GM18505 (cell line): ENCODE measurements around the gene LIPC.

Source experiments
- ATAC-seq: cut with Tn5 transposase; IDR thresholded peaks from one replicate; pipeline ENCODE4 v1.9.1; 2021; ENCODE audit not compliant: unreplicated experiment
- POLR2A ChIP-seq: IDR thresholded peaks from 4 replicates; pipeline ENCODE4 v1.6.1; 2011; ENCODE audit warnings: borderline replicate concordance; ENCODE audit not compliant: insufficient read depth, insufficient read length; ENCODE audit errors: extremely low read depth

Gene LIPC

GRCh38 chr15:58398071-58398470, 33.7 kb upstream of the LIPC start:
- no peak for ATAC-seq
- no peak for TF ChIP-seq POLR2A

DNA sequence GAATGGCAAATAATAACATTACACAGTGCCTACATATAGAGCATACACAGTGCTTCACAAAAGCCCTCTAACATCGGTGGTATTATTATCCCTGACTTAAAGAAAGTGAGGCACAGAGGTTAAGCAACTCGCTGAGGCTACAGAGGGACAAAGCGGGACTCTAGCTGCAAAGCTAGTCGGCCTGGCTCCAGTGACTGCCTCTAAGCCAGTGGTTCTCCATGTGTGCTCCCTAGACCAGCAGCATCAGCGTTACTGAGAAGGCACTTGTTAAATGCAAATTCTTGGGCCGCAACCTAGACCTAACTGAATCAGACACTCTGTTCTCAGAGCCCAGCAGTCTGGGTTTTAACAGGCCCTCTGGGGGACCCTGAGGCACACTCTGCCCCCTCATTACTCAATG, 33.1 kb upstream of the LIPC start:
- ATAC-seq = no peak
- no peak for TF ChIP-seq POLR2A

DNA sequence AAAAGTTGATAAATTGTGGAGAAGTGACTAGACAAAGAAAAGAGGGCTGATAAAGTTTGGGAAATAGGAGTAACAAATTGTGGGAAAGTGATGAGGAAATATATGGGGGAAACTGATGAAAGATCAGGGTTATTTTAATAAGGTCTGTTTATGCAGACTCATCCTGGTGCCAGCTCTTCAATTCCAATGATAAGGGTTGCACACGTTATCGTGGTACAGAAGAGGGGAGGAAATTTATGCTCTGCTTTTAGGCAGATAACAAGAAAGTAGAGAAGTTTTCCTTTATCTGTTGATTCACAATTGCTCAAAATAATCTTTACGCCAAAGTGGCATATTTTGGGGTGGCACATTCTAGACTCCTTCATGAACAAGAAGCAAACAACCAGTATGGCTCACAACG, 32.1 kb upstream of the LIPC start:
- no peak for TF ChIP-seq POLR2A
- ATAC-seq = no peak

- ATAC-seq = no peak
- TF ChIP-seq POLR2A = no peak
Observed at GRCh38 chr15:58401276-58401675, 30.5 kb upstream of the LIPC start.

GRCh38 chr15:58401991-58402649, 29.7 kb upstream of the LIPC start:
- no peak for TF ChIP-seq POLR2A
- no peak for ATAC-seq

- TF ChIP-seq POLR2A = no peak
- no peak for ATAC-seq
Observed at GRCh38 chr15:58403581-58403980, 28.2 kb upstream of the LIPC start.

DNA sequence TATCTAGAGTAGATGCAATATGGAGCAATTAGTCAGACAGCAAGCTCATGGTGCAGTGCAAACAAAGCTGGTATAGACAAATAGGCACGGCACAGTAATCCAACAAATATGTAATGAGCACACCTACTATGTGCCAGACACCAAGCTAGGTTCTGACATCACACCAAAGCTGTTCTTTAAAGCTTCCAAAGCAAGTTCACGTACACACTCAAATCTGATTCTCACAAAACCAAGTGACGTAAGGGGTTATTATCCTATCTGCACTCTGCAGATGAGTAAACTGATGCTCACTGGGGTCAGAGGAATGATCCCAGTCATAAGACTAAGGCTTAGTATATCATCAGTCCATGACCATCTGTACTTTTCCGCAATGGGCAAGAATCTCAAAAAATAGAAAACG, 27.8 kb upstream of the LIPC start:
- TF ChIP-seq POLR2A = no peak
- no peak for ATAC-seq

DNA sequence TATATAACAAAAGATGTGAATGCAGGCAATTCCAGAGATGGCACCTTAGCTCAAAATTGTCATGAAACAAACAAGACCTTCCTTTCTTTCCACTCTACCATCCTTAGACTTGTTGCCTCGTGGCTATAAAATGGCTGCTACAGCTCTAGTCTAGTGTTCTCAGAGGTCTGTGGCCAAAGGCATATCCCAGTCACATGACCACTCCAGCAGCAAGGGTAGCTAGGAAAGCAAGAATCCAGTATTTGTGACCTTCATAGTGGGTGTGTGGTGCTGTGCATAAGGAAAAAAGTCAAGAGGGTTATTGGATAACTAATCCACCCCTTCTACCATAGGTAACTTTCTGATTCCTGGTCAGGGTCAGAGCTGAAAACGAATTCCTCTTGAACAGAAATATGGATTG, 27.1 kb upstream of the LIPC start:
- TF ChIP-seq POLR2A = no peak
- ATAC-seq = no peak

- ATAC-seq = no peak
Observed at GRCh38 chr15:58405865-58406264, 25.9 kb upstream of the LIPC start.

GRCh38 chr15:58406811-58407210, 25.0 kb upstream of the LIPC start:
- no peak for TF ChIP-seq POLR2A
- no peak for ATAC-seq

More at GRCh38 chr15:58405865-58406264, 25.9 kb upstream of the LIPC start:
- no peak for TF ChIP-seq POLR2A

GRCh38 chr15:58407236-58407775, 24.5 kb upstream of the LIPC start:
- ATAC-seq = no peak
- TF ChIP-seq POLR2A = no peak

GRCh38 chr15:58407778-58408177, 24.0 kb upstream of the LIPC start:
- no peak for ATAC-seq
- no peak for TF ChIP-seq POLR2A

DNA sequence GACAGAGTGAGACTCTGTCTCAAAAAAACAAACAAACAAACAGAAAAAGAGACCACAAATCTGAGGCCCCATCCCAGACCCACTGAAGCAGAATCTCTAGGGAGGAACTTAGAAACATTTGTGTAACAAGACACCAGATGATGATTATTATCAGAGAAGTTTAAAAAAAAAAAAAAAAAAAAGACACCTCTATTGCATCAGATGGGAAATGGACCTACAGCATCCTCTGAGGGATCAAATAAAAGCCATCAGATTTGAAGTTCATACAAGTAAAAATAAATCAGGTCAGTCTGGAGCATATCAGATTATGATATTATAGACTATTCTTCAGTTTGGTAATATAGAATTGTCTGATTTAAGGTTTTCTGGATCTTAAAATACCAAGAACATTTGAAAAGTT, 21.9 kb upstream of the LIPC start:
- no peak for TF ChIP-seq POLR2A
- no peak for ATAC-seq

GRCh38 chr15:58410353-58410752, 21.4 kb upstream of the LIPC start:
- TF ChIP-seq POLR2A = no peak
- no peak for ATAC-seq

- ATAC-seq = no peak
- TF ChIP-seq POLR2A = no peak
Observed at GRCh38 chr15:58413253-58413652, 18.5 kb upstream of the LIPC start.
